GM19395 (cell line): ENCODE measurements around the gene INPP4B.

ENCODE experiments used
- ATAC-seq: cut with Tn5 transposase; IDR thresholded peaks from one replicate; pipeline ENCODE4 v1.9.1; 2021; ENCODE audit warnings: mild to moderate bottlenecking, moderate library complexity; ENCODE audit not compliant: unreplicated experiment

The INPP4B gene

GRCh38 chr4:142485452-142485851, 360.6 kb downstream of the INPP4B start:
- ATAC-seq = no peak

GRCh38 chr4:142480244-142480643, 365.9 kb downstream of the INPP4B start:
- no peak for ATAC-seq

- no peak for ATAC-seq
Observed at GRCh38 chr4:142475663-142476062, 370.4 kb downstream of the INPP4B start.

- ATAC-seq = no peak
Observed at GRCh38 chr4:142474398-142475087, 371.6 kb downstream of the INPP4B start.

GRCh38 chr4:142473960-142474338, 372.2 kb downstream of the INPP4B start:
- ATAC-seq = no peak

GRCh38 chr4:142473218-142473959, 372.7 kb downstream of the INPP4B start:
- no peak for ATAC-seq

- no peak for ATAC-seq
Observed at GRCh38 chr4:142467088-142467487, 379.0 kb downstream of the INPP4B start.

GRCh38 chr4:142465526-142465925, 380.6 kb downstream of the INPP4B start:
- ATAC-seq = no peak

GRCh38 chr4:142463206-142463605, 382.9 kb downstream of the INPP4B start:
- ATAC-seq = no peak

- no peak for ATAC-seq
Observed at GRCh38 chr4:142452161-142452855, 393.8 kb downstream of the INPP4B start.

- no peak for ATAC-seq
Observed at GRCh38 chr4:142449771-142450373, 396.2 kb downstream of the INPP4B start.

- no peak for ATAC-seq
Observed at GRCh38 chr4:142447009-142447408, 399.1 kb downstream of the INPP4B start.

GRCh38 chr4:142443469-142443868, 402.6 kb downstream of the INPP4B start:
- ATAC-seq = no peak

GRCh38 chr4:142440093-142440492, 406.0 kb downstream of the INPP4B start:
- ATAC-seq = no peak

- no peak for ATAC-seq
Observed at GRCh38 chr4:142435599-142436235, 410.4 kb downstream of the INPP4B start.

GRCh38 chr4:142434519-142435224, 411.4 kb downstream of the INPP4B start:
- no peak for ATAC-seq

GRCh38 chr4:142428715-142429114, 417.4 kb downstream of the INPP4B start:
- ATAC-seq = no peak

GRCh38 chr4:142427456-142427855, 418.6 kb downstream of the INPP4B start:
- ATAC-seq = no peak

- no peak for ATAC-seq
Observed at GRCh38 chr4:142423861-142424260, 422.2 kb downstream of the INPP4B start.

- no peak for ATAC-seq
Observed at GRCh38 chr4:142420311-142421095, 425.6 kb downstream of the INPP4B start.
